Measurements from ENCODE around the gene TTC23.
A peak's percentile ranks its signal among the peaks of the same experiment; 100 is the strongest.
"Not testable (repeated sequence)": the region's sequence is repeated elsewhere in the genome, so short reads cannot be mapped to it uniquely, and the experiment has no call there.

Gene TTC23

GRCh38 chr15:99250001-99250400 is 620 bp upstream of the TTC23 start:
- no peak for DNase-seq (ENCODE audit: low read depth)

- DNase-seq (ENCODE audit: low read depth), result no peak
These were observed 1.2 kb downstream of the TTC23 start for GRCh38 chr15:99248000-99248715.

DNA sequence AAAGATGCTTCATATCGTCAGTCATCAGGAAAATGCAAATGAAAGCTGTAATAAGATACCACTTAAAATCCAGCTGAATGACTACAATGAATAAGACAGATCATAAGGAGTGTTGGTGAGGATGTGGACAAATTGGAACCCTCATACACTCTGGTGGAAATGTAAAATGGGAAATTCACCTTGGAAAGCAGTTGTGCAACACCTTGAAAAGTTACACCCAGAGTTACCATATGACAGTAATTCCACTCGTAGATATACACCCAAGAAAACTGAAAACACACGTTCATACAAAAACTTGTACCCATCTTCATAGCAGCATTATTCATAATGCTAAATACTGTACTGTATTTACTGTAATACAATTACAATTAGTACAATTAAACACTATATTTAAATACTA is 2.3 kb downstream of the TTC23 start:
- no peak for DNase-seq (ENCODE audit: low read depth)

DNA sequence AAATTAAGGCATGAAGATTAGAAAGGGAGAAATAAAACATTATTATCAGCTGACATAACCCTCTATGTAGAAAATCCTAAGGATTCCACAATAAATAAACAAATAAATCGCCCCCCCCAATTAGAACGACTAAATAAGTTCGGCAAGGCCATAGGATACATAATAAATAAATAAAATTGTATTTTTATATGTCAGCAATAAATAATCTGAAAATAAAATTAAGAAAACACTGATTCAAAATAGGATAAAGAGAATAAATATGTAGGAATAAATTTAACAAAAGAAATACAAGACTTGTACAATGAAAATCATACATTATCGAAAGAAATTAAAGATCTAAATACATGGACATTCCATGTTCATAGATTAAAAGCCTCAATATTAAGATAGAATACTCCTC is 5.1 kb downstream of the TTC23 start:
- no peak for DNase-seq (ENCODE audit: low read depth)

DNA sequence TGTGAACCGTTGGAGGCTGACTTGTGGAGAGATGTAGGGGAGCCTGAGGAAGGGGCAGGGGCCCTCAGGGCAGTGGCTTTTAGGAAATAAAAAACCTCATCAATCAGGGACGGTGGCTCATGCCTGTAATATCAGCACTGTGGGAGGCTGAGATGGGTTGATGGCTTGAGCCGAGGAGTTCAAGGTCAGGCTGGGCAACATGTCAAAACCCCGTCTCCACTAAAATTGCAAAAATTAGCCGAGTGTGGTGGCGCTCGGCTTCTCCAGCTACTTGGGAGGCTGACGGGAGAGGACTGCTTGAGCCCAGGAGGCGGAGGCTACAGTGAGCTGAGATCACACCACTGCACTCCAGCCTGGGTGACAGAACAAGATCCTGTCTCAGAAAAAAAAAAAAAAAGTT is 7.6 kb downstream of the TTC23 start:
- DNase-seq (ENCODE audit: low read depth), result no peak

GRCh38 chr15:99239545-99240198 is 9.7 kb downstream of the TTC23 start:
- no peak for DNase-seq (ENCODE audit: low read depth)

DNA sequence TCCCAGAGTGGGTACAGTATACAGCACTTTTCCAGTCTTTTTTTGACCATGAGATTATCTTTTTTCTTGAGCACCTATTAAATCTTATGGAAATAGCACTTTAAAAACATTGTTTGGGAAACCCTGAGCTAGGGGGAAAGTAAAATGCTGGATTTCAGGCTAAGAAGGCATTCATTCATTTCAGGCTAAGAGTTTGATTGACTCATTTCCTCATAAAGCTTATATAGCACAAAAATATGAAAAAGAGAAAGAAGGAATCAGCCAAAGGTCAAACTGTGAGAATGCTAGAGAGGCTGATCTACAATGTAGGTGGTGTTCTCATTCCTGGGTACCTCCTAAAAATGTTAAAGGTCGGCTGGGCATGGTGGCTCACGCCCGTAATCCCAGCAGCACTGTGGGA is 10.5 kb downstream of the TTC23 start:
- DNase-seq (ENCODE audit: low read depth), result no peak

DNA sequence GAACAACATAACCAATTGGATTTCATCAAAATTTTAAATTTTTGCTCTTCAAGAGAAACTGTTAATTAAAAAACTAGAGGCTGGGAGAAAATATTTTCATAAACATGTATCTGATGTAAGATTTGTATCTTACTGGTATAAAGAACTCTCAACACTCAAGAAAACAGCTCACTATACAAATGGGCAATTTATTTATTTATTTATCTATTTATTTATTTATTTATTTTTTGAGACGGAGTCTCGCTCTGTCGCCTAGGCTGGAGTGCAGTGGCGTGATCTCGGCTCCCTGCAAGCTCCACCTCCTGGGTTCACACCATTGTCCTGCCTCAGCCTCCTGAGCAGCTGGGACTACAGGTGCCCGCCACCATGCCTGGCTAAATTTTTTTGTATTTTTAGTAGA is 15.2 kb downstream of the TTC23 start:
- DNase-seq (ENCODE audit: low read depth), result not testable (repeated sequence)

GRCh38 chr15:99232740-99233139 is 16.6 kb downstream of the TTC23 start:
- DNase-seq (ENCODE audit: low read depth), result no peak

GRCh38 chr15:99230867-99231266 is 18.5 kb downstream of the TTC23 start:
- no peak for DNase-seq (ENCODE audit: low read depth)

- no peak for DNase-seq (ENCODE audit: low read depth)
These were observed 21.1 kb downstream of the TTC23 start for GRCh38 chr15:99228120-99228770.

DNA sequence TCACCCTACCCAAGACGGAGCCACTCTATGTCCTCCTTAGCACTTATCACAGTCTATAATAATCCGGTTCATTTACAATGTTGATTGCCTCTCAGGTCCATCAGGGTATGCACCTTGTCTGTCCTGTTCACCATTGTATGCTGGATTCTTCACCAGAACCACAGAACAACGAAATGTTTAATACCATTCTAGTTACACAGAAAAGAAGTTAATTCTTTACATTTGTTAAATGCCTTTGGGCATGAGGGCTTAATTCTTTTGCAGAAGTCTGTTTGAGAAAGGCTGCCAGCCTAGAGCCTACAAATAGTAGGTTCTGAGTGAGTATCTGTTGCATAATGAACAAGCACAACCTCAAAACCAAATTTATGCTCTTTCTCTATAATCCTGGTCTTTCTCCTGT is 22.6 kb downstream of the TTC23 start:
- DNase-seq (ENCODE audit: low read depth), result no peak

DNA sequence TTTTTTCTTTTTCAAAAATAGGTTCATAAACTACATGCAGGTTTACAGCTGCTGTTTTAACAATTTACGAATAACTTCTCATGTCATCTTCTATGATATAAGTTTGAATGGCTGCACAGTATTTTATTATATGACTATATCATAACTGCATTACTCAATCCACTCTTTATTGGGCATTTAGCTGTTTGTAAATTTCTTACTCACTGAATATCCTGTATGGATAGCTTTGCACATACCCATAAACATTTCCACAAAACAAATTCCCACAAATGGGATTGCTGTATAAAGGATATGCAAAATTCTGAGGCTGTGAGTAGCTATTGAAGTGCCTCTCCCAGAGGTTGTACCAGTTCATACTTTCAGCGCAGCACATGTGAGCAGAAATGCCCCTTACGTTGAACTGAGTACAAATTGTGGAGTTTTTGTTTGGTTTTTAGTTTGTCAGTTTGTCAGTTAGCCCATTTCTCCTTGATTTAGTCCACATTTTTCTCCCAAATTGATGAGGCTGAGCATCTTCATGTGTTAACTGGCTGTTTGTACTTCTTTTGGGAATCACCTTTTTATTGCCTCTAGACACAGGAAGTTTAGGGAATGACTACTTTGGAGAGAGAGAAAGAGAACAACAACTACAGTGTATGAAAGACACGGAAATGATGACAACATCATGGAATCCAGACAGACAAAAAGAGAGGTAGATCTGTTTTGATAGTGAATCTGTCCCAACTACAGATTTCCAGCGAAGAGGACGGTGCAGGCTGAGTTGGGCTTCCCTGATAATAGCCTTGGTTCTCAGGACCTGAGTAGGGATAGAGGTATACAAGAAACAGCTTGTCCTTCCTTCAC is 24.8 kb downstream of the TTC23 start:
- DNase-seq (ENCODE audit: low read depth), result no peak

DNA sequence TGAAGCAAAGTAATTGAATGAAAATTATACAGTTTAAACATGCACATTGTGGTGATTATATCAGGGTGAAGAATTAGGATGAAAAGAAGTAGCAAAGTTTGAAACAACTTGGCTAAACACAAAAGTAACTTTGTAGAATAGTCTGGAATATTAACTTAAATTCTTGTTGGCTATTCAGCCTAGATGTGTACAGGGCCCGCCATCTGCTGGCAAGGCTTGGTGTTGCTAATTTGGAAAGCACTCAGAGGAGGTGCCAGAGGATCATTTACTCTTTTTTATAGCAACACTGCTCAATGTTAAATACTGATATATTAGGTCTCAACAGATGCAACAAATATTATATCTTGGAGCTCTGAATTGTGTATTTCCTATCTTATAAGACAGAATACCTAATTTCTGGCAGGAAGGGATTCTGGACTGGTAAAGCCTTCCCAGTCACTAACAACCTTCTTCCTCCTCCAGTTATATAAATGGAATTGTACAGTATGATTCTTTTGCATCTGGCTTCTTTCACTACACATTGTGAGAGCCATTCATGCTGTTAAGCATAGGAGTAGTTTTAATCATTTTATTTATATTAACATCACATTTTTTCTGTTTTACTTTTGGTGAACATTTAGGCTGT is 36.1 kb downstream of the TTC23 start:
- peak; percentile 45 for DNase-seq (ENCODE audit: low read depth)

DNA sequence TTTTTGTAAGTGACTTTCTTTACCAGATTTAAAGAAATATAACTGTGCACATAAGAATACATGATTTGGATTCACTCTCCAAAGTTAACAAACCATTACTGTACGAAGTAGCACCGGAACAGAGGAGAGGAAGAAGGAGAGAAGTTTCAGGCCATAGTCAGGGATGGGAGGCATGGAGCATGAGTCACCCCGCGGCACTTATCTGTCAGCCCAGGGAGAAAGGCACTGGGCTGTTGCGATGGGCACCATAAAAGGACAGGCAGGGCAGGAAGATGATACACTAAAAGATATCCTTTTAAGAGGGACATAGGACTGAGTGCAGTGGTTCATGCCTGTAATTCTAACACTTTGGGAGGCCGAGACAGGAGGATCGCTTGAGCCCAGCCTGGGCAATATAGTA is 37.0 kb downstream of the TTC23 start:
- DNase-seq (ENCODE audit: low read depth), result no peak

DNA sequence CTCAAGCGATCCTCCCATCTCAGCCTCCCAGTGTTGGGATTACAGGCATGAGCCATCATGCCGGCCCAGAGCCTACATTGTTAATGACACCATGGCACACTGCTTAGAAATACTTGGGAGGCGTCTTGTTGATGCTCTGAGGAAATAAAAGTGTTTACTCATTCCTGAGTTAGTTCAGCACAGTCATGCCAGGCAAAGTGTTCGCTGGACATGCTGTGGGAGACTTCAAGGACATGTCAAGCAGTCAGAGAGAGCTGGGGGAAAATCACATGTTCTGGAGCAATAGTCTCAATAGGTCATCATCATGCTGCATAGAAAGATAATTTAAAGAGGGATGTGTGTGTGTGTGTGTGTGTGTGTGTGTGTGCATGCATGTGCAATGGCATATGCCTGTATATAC is 37.5 kb downstream of the TTC23 start:
- no peak for DNase-seq (ENCODE audit: low read depth)

DNA sequence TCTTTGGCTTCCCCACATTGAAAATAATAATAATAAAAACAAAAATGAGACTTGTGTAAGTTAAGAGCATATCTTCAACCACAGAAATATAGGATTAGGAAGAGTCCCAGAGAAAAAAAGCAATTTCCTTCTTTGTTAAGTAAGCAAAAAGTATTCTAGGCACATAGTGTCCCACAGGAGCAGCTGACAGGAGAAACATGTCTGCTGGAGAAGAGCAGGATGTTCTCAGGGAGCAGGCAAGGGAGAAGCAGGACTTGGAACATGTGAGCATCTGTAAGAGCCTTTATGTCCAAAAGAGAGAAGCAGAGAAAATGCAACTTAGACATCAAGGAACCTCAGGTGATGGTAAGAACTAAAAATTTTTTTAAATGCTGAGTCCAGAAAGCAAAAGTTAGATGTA is 39.0 kb downstream of the TTC23 start:
- DNase-seq (ENCODE audit: low read depth), result no peak

DNA sequence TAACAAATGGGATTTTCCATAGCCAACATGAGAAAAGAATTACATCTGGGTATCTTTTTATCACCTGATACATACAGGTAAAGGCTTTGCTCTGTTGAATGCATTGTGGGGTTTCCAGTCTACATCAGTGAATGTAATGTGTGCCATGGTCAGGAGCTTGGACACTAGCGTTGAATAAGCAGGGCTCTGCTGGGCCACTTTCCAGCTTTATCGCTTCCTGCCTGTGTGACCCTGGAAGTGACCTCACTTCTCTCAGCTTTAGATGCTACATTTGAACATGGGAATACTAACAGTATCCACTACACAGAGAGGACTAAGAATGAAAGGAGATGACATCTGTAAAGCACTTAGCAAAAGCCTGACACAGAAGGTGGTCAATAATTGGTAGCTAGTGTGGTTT is 40.1 kb downstream of the TTC23 start:
- DNase-seq (ENCODE audit: low read depth), result no peak

- no peak for DNase-seq (ENCODE audit: low read depth)
These were observed 41.7 kb downstream of the TTC23 start for GRCh38 chr15:99207672-99208071.

DNA sequence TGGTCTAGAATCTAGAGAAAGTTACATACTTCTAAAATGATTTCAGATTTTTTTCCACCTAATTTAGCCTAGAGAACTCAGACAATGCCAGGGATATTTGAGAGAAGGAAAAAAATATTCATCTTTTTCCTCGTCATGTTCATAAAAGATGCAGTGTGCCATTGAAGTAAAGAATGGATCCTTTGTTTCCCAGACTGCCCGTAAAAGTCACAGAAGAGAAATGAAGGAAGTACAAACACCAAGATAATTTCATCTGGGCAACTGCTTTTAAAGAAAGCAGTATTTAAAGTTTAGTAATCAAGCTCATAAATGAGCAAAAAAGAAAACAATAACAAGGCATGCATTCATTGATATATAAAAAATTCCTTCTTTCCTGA is 47.2 kb downstream of the TTC23 start:
- no peak for DNase-seq (ENCODE audit: low read depth)

DNA sequence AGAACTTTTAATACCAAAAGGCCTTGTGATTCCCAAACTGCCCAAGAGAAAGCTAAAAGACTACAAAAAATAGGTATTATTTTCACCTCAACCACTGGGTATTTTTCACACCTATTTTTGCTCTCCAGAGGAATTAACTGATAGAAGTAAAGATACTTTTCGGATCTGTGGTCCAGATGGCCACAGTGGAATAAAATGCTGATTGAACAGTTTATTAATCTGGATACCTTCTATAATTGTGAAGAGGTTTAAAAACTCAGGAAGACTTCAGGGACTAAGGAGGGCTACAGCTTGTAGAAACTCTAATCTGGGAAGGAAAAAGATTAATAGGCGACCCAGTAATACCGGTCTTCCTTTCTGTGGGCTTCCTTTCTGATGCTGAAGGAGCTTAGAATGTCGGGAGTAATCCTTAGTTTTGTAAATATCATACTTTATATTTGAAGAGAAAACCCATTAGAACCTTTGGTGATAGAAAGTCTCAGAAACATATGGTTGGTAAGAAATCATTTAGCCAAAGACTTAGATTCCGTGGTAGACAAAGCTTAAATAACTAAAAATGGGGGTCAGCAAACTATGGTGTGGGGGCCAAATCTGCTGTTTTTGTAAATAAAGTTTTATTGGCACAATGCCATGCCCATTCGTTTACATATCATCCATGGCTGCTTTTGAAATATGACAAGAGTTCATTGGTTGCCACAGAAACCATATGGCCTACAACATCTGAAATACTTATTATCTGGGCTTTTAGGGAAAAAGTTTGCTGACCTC is 47.8 kb downstream of the TTC23 start:
- no peak for DNase-seq (ENCODE audit: low read depth)

All from HS-27A (cell line).